Fibroblast of villous mesenchyme (primary cell): ENCODE measurements around the gene EVPLL. TPM values are rescaled to one million over a fixed set of nuclear protein-coding genes. Genes with fewer than 3 reads are reported as not detected.
"Not testable (repeated sequence)": the region's sequence is repeated elsewhere in the genome, so short reads cannot be mapped to it uniquely, and the experiment has no call there.

Experiments
- DNase-seq: peaks from one replicate; pipeline ENCODE4 v3.0.0-alpha.2; 2010; ENCODE audit warnings: low read depth
- H3K4me3 ChIP-seq: 2 replicates; pipeline ENCODE4 v1.5.1; 2011; ENCODE audit warnings: low read depth, mild to moderate bottlenecking, low read length
- total RNA-seq: library from RNA; depleted of rRNA; stranded (reverse); fragments of >200 nt; gene quantifications from 2 replicates; pipeline ENCODE4 v1.2.3, GENCODE V29; 2012
- TF ChIP-seq, protein P1 (sequence below): IDR thresholded peaks from 2 replicates; pipeline ENCODE4 v1.5.1; 2012; ENCODE audit warnings: low read depth, mild to moderate bottlenecking, low read length; ENCODE audit not compliant: insufficient read depth

Gene EVPLL
- total RNA-seq, 1 donor = not detected

DNA sequence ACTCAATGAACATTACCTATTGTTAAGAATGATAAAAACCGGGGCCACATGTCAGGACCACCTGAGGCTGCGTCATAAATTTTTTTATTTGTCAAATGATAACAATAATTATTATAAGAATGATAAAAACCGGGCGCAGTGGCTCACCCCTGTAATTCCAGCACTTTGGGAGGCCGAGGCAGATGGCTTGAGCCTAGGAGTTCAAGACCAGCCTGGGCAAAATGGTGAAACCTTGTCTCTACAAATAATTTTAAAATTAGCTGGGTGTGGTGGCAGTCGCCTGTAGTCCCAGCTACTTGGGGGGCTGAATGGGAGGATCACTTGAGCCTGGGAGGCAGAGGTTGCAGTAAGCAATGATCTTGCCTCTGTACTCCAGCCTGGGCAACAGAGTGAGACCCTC, 13.4 kb upstream of the EVPLL start:
- DNase-seq = no peak
- no peak overlapping the region for H3K4me3 ChIP-seq
- TF ChIP-seq, protein P1, sequence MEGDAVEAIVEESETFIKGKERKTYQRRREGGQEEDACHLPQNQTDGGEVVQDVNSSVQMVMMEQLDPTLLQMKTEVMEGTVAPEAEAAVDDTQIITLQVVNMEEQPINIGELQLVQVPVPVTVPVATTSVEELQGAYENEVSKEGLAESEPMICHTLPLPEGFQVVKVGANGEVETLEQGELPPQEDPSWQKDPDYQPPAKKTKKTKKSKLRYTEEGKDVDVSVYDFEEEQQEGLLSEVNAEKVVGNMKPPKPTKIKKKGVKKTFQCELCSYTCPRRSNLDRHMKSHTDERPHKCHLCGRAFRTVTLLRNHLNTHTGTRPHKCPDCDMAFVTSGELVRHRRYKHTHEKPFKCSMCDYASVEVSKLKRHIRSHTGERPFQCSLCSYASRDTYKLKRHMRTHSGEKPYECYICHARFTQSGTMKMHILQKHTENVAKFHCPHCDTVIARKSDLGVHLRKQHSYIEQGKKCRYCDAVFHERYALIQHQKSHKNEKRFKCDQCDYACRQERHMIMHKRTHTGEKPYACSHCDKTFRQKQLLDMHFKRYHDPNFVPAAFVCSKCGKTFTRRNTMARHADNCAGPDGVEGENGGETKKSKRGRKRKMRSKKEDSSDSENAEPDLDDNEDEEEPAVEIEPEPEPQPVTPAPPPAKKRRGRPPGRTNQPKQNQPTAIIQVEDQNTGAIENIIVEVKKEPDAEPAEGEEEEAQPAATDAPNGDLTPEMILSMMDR = no peak

DNA sequence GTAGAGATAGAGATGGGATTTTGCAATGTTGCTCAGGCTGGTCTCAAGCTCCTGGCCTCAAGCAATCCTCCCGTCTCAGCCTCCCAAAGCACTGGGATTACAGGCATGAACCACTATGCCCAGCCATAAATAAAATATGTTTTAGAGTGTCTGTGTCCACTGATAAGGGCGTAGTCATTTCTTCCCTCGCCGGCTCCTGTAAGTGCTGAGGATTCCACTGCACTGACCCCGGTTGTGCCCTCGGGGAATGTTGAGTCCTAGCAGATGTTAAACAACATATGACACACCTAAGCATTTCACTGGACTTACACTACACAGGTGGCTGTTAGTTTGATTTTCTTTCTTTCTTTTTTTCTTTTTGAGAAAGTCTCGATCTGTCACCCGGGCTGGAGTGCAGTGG, 8.6 kb upstream of the EVPLL start:
- no peak for DNase-seq
- TF ChIP-seq, protein P1 = no peak

DNA sequence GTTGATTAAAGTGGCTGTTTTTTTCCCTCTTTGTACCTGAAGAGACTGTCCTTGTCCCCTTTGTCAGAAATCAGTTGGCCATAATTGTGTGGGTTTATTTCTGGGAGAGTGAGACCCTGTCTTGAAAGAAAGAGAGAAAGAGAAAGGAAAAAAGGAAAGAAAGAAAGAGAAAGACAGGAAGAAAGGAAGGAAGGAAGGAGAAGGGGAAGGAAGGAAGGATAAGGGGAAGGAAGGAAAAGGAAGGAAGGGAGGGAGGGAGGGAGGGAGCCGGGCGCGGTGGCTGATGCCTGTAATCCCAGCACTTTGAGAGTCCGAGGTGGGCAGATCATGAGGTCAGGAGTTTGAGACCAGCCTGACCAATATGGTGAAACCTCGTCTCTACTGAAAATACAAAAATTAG, 6.8 kb upstream of the EVPLL start:
- no peak overlapping the region for H3K4me3 ChIP-seq
- no peak for DNase-seq
- TF ChIP-seq, protein P1 = no peak

More for the DNA sequence above, 8.6 kb upstream of the EVPLL start:
- H3K4me3 ChIP-seq = no peak overlapping the region

DNA sequence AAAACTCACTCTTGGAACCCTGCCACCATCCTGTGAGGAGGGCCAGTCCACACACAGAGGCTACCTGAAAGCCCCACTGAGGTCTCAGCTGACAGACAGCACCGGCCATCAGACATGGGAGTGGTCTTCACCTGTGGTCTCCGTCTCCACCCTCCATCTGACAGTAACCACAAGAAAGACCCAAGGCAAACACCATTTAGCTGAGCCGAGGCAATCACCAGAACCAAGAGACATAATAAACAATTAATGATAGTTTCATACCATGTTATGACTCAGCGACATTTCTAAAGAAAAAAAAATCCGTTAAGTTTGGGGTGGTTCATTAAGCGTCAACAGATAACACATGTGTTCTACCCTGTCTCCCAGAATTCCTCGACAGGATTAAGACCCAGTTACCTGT, 6.1 kb upstream of the EVPLL start:
- no peak overlapping the region for H3K4me3 ChIP-seq
- no peak for DNase-seq
- TF ChIP-seq, protein P1 = no peak

DNA sequence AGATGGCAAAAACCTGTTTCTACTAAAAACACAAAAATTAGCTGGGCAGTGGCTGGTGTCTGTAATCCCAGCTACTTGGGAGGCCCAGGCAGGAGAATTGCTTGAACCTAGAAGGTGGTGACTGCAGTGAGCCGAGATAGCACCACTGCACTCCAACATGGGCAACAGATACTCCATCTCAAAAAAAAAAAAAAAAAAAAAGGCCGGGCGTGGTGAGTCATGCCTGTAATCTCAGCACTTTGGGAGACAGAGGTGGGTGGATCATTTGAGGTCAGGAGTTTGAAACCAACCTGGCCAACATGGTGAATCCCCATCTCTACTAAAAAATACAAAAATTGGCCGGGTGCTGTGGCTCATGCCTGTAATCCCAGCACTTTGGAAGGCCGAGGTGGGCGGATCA, 4.4 kb upstream of the EVPLL start:
- DNase-seq, H3K4me3 ChIP-seq: not testable (repeated sequence)

DNA sequence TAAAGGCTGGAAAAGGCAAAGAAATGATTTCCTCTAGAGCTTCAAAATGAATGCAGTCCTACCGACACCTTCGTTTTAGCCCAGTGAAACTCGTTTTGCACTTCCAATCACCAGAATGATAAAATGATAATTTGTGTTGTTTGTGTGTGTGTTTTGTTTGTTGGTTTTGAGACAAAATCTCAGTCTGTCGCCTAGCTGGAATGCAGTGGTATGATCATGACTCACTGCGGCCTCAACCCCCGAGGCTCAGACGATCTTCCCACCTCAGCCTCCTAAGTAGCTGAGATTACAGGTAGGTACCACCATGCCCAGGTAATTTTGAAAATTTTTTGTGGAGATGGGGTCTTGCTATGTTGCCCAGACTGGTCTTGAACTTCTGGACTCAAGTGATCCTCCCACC, 3.4 kb upstream of the EVPLL start:
- no peak overlapping the region for H3K4me3 ChIP-seq
- DNase-seq = no peak
- TF ChIP-seq, protein P1 = no peak

DNA sequence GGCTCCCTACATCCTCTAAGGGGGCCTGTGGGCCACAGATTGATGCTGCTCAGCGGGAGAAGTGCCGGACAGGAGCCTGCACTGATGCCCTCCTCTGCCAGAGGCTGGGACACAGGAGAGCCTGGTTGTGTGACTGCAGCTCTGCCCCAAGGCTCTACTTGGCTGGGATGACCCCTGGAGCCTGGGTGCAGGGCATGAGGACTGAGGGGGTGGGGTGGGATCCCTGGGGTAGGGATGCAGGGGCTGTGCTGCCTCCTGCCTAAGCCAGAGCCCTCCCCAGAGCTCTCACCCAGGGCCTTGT, 577 bp downstream of the EVPLL start:
- DNase-seq = no peak
- TF ChIP-seq, protein P1 = no peak
- no peak overlapping the region for H3K4me3 ChIP-seq

DNA sequence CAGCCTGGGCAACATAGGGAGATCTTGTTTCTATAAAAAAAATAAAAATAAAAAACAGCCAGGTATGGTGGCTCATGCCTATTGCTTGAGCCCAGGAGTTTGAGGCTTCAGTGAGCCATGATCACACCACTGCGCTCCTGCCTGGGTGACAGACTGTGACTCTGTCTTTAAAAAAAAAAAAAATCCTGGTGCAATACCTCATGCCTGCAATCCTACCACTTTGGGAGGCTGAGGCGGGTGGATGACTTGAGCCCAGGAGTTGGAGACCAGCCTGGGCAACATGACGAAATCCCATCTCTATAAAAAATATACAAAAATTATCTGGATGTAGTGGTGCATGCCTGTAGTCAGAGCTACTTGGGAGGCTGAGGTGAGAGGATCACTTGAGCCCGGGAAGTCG, 1.0 kb downstream of the EVPLL start:
- not testable (repeated sequence) for DNase-seq, H3K4me3 ChIP-seq
